ENCODE measurements around the gene LGALS7.
"Not testable (repeated sequence)": the region's sequence is repeated elsewhere in the genome, so short reads cannot be mapped to it uniquely, and the experiment has no call there.

The LGALS7 gene

GRCh38 chr19:38774181-38774950 lies 1.0 kb upstream of the LGALS7 start:
- TF ChIP-seq, protein P1, sequence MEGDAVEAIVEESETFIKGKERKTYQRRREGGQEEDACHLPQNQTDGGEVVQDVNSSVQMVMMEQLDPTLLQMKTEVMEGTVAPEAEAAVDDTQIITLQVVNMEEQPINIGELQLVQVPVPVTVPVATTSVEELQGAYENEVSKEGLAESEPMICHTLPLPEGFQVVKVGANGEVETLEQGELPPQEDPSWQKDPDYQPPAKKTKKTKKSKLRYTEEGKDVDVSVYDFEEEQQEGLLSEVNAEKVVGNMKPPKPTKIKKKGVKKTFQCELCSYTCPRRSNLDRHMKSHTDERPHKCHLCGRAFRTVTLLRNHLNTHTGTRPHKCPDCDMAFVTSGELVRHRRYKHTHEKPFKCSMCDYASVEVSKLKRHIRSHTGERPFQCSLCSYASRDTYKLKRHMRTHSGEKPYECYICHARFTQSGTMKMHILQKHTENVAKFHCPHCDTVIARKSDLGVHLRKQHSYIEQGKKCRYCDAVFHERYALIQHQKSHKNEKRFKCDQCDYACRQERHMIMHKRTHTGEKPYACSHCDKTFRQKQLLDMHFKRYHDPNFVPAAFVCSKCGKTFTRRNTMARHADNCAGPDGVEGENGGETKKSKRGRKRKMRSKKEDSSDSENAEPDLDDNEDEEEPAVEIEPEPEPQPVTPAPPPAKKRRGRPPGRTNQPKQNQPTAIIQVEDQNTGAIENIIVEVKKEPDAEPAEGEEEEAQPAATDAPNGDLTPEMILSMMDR (IDR thresholded peaks at IDR 0.05) = no peak
- DNase-seq (ENCODE audit: low spot score) = no peak
- Histone ChIP-seq H3K27ac (no peak overlapping the region), H3K4me3 (no peak overlapping the region)

- H3K27ac ChIP-seq; DNase-seq (ENCODE audit: low spot score); H3K4me3 ChIP-seq: not testable (repeated sequence)
These were observed 1.7 kb downstream of the LGALS7 start for GRCh38 chr19:38771569-38771968.

DNA sequence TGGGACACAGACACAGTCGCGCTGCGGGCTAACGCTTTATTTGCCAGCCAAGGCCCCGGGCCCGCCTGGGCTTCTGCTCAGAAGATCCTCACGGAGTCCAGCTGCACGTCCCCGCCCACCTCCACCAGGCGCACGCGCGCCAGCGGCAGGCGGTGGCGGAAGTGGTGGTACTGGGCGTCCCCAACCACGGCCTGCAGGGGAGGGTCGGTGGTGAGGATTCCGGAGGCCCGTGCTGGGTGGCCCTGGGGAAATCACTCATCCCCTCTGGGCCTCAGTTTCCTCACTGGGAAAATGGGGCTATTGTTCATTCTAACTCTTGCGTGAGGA lies 2.4 kb downstream of the LGALS7 start:
- not testable (repeated sequence) for H3K27ac ChIP-seq; H3K4me3 ChIP-seq; DNase-seq (ENCODE audit: low spot score)

DNA sequence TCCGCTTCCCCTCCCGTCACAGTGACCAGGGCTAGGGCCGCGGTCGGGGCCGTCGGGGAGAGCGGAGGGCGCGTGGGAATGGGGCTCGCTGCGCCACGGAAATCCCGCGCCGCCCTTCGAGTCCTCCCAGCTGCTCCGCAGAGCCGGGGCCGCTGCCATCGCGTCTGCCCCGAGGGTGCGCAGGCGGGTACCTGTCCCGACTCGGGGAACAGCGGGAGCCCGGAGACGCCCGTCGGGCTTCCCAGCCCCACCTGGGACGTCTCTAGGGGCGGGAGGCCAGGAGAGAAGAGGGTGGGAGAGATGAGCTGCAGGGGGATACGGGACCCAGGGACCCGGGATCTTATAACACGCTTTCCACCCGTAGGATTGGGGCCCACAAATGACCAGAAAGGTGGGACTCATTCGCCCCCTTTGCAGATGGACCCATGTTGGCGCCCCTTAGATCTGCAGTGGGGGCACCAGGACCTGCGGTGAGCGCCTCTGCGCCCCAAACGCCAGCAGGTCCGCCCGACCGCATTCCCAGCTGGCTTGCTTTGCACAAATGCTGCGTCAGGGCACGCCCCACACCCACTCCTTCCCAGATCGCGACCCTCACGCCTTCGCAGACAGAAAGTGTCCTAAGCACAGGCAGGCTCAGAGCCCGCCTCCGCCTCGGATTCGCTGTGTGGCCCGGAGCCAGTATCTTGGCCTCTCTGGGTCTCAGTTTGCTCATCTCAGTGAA lies 2.9 kb downstream of the LGALS7 start:
- not testable (repeated sequence) for DNase-seq (ENCODE audit: low spot score)
- H3K27ac ChIP-seq = peak overlapping the region in 1 of 2 donors; percentile 66
- H3K4me3 ChIP-seq = peak overlapping the region; percentile 59

DNA sequence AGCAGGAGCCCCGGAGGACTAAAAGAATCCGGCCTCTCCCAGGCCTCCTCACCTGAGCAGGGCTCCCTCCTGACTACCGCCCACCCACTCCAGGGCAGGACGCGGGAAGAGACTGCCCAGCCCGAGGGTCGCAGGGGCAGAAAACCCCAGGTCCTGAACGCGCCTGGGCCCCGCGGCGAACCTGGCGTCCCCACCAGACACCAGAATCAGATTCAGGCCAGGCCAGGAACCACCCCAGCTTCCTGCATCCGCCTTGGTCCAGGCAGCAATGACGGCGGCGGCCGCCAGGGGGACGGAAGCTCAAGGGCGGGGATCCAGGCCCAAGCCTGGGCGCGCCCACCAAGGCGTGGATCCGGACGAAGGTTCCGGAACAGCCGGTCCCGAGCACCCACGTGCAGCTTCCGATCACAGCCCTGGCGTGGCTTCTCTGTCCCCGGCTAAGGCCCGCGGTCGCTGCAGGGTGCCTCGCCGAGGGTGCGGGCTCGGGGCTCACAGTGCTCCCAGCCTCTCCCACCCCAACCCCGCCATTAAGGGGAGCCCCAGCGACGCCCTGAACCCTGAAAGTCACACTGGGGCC lies 3.6 kb downstream of the LGALS7 start:
- peak overlapping the region; percentile 59 for H3K4me3 ChIP-seq
- H3K27ac ChIP-seq = peak overlapping the region in 1 of 2 donors; percentile 66

GRCh38 chr19:38766276-38767047 lies 6.9 kb downstream of the LGALS7 start:
- no peak overlapping the region for H3K27ac ChIP-seq
- H3K4me3 ChIP-seq = no peak overlapping the region
- DNase-seq (ENCODE audit: low spot score) = no peak
- TF ChIP-seq, protein P1 (IDR thresholded peaks at IDR 0.05) = no peak

More for the DNA sequence above, 3.6 kb downstream of the LGALS7 start:
- TF ChIP-seq, protein P1 (IDR thresholded peaks at IDR 0.05) = peak; percentile 90
- peak; percentile 90 for DNase-seq (ENCODE audit: low spot score)

DNA sequence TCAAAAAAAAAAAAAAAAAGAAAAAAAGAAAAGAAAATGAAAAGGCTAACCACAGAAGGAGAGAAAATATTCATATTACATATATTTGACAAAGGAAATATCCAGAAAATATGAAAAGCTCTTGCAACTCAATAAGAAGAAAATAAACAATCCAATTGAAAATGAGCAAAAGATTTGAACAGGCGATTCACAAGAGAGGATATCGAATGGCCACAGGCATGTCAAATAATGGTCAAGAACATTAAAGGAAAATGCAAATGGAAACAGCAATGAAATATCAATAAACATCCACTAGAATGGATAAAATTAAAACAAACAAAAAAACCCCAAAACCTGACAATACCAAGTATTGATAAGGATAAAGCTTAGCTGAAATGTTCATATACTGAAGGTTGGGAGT lies 8.1 kb downstream of the LGALS7 start:
- Histone ChIP-seq H3K4me3 (no peak overlapping the region), H3K27ac (no peak overlapping the region)
- DNase-seq (ENCODE audit: low spot score) = no peak
- TF ChIP-seq, protein P1 (IDR thresholded peaks at IDR 0.05) = no peak

- TF ChIP-seq, protein P1 (IDR thresholded peaks at IDR 0.05) = no peak
- no peak for DNase-seq (ENCODE audit: low spot score)
- Histone ChIP-seq H3K4me3 (no peak overlapping the region), H3K27ac (no peak overlapping the region)
These were observed 9.5 kb downstream of the LGALS7 start for GRCh38 chr19:38763795-38764220.

DNA sequence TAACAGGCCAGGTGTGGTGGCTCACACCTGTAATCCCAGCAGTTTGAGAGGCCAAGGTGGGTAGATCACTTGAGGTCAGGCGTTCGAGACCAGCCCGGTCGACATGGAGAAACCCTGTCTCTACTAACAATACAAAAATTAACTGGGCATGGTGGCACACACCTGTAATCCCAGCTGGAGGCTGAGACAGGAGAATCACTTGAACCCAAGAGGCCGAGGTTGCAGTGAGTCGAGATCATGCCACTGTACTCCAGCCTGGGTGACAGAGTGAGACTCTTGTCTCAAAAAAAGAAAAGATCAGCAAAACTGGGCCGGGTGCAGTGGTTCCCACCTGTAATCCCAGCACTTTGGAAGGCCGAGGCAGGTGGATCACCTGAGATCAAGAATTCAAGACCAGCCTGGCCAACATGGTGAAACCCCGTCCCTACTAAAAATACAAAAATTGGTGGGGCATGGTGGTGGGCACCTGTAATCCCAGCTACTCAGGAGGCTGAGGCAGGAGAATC lies 11.4 kb downstream of the LGALS7 start:
- not testable (repeated sequence) for H3K4me3 ChIP-seq; H3K27ac ChIP-seq; DNase-seq (ENCODE audit: low spot score)

DNA sequence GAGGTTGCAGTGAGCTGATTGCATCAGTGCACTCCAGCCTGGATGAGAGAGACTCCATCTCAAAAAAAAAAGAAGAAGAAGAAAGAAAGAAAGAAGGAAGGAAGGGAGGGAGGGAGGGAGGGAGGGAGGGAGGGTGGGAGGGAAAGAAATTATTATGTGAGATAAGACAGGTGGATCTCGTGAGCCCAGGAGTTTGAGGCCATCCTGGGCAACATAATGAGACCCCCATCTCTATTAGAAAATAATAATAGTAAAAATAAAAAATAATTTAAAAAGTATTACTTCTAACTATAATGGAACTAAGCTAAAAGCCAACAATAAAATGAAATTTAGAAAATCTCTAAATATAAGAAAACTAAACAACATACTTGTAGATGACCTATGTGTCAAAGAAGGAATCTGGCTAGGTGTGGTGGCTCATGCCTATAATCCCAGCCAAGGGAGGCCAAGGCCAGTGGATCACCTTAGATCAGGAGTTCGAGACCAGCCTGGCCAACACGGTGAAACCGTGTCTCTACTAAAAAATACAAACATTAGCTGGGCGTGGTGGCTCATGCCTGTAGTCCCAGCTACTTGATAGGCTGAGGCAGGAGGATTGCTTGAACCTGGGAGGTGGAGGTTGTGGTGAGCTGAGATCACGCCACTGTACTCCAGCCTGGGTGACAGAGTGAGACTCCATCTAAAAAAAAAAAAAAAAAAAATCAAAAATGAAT lies 12.4 kb downstream of the LGALS7 start:
- H3K4me3 ChIP-seq; DNase-seq (ENCODE audit: low spot score); H3K27ac ChIP-seq: not testable (repeated sequence)

Measured in coronary artery (tissue), 2 donors.